GM19025 (cell line): Measurements from ENCODE around the gene DVL1.
"Not testable (repeated sequence)": the region's sequence is repeated elsewhere in the genome, so short reads cannot be mapped to it uniquely, and the experiment has no call there.

Source experiments
- ATAC-seq: cut with Tn5 transposase; IDR thresholded peaks from one replicate; pipeline ENCODE4 v1.9.1; 2021; ENCODE audit warnings: mild to moderate bottlenecking, low read depth, moderate library complexity; ENCODE audit not compliant: unreplicated experiment

The DVL1 gene

DNA sequence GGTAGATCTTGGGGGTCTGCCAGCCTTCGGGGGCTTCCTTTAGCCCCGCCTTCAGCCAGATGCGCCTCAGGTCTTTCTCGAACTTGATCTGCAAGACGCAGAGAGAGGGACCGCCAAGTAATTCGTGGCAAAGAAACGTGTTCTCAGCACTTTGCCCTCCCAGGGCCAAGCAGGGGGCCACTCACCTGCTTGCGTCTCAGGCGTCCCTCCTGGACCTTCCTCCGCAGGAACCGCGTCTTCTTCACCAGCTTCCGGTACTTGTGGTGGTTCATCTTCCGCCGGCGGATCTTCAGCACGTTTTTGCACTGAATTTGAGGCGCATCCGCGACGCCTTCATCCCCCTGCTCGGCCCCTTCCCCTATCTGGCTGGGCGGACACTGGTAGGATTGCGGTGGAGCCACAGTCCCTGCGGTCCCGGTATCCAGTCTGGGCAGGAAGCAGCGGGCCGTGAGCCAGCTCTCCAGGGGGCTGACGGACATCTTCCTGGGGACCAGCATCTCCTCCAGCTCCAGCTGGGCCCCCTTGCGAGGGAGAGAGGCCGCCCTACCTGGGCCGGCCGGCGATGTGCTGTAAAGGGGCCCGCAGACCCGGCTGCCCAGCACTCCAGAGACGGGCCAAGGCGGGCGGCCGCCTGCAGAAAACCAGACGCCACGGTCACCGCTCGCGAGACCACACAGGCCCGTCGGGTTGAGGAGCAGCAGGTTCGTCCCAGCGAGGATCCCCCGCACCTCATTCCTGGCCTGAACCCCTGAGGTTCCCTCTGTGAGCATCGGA, 24.8 kb upstream of the DVL1 start:
- ATAC-seq, result no peak

DNA sequence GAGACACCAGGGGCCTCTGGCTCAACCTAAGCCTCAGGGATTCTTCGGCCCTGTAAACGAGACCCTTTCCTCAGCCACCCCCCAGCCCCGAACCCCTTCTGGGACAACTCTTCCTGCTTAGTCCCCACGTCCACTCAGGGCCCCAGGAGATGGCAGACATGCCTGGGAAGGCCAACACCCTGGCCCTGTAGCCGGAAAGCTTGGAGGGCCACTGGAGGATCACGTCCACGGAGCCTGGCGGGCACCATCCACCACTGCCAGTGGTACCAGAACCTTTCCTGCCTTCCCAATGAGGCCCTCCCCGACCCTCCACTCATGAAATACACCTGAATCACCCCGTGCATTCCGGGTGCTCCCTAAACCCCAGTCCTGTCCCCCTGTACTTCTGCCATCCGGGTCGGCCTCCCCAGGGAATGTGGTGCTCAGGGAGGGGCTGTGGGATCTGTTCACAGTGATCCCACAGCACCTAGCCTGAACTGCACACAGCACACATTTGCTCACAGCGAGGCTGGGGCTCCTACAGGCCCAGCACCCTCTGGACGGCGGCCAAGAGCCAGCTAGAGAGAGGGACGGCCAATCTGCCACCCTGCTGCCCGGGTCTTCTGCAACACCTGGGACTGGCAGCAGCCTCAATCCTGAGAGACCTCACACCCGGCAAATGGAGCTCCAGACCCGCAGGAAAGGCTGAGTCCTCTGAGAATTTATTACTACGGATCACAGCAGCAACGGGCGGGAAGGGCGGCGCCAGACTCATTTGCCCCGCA, 24.0 kb upstream of the DVL1 start:
- no peak for ATAC-seq

DNA sequence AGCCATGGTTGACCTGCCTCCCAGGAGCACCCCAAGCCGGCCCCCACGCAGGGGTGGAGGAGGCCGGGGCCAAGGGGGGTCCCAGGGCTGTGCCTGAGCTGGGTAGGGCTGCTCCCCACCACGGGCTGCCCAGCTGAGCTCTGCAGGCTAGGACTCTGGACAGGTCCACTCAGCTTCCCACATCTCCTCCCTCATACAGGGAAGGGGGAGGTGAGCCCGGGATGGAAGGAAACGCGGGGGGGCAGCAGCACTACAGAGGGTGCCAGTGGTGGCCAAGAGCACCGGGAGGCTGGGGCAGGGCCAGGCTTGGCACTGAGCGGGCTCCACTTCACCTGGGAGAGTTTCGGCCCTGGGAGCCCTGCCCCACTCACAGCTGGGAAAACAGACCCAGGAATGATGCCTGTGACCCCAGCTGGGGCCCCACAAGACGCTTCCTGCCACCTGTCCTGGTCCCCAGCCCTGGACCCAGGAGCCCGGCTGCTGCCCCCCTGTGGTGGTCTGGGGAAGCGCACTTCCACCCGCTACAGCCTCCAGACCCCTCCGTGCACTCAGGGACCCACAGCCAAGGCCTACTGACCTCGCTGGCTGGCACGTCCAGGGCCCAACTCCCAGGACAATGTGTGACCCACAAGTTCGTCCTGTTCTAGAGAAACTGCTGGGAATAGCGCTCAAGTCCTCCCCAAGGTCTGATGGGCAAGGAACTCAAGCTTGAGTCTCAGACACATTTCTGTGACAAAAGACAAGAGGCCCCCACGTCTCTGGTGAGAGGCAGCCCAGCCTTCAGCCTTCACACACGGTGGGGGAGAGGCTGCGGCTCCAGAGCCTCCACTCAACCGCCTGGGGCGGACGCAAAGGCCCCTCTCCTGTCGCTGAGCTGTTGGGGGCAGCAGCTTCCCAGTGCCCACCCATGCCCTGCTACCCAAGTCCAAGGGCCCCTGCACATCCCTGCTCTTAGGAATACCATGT, 22.8 kb upstream of the DVL1 start:
- no peak for ATAC-seq

DNA sequence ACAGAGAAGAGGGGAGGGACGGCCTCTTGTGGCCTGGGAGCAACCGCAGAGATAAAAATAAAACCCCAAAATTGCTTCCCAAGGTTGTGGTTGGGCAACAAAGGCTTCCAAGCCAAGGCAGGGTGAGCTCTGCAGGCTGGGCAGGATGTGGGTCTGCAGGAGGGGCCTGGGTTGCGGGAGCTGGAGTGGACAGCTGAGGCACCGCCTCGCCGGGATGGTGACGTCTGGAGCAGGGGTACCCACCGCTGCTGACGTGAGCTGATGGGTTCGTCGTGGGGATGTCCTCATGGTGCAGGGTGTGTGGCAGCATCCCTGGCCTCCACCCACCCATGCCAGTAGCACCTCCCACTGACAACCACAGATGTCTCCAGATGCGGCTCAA, 22.1 kb upstream of the DVL1 start:
- ATAC-seq, result no peak

DNA sequence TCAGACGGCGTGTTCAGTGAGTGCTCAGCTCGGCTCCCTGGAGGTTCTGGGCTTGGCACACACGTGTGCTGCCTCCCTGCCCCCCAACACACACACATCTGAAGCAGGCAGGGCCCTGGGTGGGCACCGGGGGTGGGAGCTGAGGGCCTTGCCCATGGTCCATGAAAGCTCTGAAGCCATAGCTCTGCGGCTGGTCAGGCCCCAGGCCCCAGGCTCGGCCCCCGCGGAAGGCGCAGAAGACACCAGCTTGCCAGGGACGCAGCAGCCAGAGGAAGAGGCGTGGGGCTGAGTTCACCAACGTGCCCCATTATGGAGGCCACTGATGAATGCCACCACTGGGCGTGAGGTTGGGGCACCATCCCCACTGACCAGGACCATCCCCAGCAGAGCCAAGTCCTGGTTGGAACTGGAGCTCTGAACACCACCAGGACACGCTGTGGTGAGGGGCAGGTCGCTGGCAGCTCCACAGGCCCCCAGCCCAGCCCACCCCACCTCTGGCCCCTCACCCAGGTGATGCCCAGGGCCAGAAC, 21.6 kb upstream of the DVL1 start:
- ATAC-seq, result no peak

DNA sequence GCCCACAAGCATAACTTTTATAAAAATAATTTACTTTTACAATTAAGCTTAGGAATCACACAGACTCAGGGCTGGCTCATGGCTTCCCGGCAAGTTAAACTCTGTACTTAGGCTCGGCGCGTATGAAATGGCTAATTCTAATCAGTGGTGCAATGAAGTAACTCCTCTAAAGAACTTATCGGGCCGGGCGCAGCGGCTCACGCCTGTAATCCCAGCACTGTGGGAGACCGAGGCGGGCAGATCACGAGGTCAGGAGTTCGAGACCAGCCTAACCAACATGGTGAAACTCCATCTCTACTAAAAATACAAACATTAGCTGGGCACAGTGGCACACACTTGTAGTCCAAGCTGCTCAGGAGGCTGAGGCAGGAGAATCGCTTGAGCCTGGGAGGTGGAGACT, 20.9 kb upstream of the DVL1 start:
- not testable (repeated sequence) for ATAC-seq

DNA sequence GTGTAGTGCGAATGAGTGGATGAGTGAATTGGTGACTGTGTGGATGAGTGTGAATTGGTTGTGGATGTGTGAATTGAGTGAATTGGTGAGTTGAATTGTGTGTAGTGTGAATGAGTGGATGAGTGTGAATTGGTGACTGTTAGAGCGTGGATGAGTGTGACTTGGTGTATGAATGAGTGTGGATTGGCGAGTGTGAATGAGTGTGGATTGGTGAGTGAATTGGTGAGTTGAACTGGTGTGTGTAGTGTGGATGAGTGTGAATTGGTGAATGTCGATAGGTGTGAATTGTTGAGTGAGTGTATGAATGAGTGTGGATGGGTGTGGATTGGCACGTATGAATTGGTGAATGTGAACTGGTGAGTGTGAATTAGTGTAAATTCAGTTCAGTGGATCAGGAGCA, 18.1 kb upstream of the DVL1 start:
- no peak for ATAC-seq

DNA sequence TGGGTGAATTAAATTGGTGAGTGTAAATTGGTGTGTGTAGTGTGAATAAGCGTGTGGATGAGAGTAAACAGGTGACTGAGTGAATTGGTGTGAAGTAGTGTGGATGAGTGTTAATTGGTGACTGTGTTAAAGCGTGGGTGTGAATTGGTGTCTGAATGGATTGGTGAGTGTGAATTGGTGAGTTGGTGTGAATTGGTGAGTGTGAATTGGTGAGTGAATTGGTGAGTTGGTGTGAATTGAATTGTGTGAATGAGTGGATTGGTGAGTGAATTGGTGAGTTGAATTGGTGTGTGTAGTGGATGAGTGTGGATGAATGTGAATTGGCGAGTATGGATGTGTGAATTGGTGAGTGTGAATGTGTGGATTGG, 17.5 kb upstream of the DVL1 start:
- no peak for ATAC-seq

DNA sequence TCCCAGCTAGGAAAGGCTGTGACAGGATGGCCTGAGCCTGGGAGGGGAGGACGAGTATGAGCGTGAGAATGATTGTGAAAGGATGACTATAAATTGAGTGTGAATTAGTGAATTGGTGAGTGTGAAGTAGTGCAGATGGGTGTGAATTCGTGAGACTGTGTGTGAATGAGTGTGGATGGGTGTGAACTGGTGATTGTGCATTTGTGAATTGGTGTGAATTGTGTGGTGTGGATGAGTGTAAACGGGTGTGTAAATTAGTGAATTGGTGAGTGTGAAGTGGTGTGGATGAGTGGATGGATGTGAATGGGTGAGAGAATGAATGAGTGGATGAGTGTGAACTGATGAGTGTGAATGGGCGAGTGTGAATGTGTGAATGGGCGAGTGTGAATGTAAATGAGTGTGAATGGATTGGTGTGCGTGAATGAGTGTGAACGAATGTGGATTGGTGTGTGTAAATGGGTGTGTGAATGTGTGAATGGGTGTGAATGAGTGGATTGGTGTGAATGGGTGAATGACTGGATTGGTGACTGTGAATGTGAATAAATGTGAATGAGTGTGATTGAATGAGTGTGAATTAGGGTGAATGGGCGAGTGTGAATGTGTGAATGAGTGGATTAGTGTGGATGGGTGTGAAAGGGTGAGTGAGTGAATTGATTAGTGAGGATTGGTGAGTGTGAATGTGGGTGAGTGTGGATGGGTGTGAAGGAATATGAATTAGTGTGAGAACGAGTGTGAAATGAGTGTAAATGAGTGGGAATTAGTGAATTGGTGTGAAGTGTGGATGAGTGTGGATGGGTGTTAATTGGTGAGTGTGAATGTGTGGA, 16.9 kb upstream of the DVL1 start:
- no peak for ATAC-seq

DNA sequence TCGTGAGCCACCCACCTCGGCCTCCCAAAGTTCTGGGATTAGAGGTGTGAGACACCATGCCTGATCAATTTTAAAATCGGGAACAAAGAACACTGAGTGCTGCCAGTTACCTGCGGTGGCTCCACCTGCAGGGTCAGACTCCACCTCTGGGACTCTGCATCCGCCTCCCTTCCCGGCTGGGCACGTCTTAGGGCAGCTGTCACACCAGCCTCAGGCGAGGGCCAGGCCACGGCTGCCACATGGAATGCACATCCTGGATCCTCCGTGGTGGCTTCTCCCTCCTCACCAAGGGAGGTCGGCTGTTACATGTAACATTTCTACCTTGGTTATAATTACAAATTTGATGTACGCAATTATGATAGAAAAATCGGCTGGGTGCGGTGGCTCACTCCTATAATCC, 15.0 kb upstream of the DVL1 start:
- ATAC-seq, result no peak

DNA sequence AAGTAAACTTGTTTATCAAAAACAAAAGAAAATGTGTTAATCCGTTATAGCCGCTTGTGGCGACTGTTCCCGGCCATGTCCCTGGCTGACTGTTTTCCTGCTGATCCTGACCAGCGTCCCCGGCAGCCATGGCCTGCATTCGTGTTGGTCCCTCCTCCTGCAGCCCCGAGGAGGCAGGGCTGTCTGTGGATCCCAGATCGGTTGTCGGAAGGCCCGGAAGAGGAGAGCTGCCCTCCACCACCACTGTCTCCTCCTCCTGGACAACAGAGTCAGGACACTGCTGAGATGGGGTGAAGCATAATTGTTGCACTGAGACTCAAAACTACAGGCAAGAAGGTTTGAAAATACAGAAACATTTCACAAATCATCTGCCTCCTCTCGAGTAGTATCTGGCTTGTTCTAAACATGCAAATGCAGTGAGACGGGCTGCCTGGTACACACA, 12.8 kb upstream of the DVL1 start:
- no peak for ATAC-seq

DNA sequence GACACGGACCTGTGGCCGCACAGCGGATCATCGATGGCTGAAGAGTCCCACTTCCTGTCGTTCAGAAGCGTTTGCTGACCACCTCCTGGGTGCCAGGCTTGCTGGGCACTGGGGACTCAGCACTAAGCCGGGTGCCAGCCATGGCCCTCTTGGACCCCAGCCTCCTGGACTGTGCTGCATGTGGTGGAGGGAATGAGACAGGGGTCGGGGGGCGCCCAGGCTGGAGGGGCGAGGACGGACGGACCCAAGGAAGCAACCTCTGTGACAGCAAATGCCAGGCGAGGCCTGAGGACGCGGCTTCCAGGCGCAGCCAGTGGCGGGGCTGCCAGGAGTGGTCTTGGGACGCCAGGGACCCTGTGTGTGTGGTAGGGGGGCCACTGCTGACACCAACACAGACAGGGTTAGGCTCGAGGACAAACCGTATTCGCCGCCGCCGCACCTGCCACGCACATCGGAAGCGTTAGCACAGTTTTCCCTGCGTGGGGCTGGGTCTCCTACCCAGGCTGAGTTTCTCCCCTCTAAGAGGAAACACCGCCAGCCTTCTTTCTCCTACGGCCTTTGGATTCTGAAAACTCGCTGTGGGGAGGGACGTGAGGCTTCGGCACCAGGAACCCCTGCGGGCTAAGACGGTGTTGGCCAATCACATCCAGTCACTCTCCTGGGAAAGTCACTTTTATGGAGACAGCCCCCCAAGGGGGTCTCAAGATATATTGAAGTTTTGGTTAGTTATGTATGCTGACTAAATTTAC, 12.2 kb upstream of the DVL1 start:
- ATAC-seq, result no peak

DNA sequence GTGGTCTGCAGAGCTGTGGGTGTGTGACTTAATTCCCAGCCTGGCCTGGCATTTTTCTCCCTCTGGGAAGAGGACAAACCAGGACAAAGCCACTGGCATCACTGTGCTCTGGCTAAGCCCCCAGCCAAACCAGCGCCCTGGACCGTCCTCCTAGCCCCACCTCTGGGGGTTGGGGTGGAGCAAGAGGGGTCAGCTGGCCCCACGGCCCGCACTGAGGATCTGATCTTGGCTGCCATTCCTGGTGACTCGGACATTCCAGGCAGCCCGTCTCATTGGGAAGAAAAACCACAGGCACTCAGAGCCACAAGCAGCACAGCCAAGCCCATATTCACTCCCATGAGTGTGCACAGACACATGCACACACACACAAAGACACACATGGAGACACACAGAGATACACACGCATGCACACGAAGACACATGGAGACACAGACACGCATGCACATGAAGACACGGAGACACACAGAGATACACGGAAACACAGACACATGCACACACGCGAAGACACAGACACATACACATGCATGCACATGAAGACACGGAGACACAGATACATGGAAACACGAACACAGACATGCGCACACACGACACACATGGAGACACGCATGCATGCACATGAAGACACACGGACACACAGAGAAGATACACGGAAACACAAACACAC, 11.4 kb upstream of the DVL1 start:
- ATAC-seq, result no peak

DNA sequence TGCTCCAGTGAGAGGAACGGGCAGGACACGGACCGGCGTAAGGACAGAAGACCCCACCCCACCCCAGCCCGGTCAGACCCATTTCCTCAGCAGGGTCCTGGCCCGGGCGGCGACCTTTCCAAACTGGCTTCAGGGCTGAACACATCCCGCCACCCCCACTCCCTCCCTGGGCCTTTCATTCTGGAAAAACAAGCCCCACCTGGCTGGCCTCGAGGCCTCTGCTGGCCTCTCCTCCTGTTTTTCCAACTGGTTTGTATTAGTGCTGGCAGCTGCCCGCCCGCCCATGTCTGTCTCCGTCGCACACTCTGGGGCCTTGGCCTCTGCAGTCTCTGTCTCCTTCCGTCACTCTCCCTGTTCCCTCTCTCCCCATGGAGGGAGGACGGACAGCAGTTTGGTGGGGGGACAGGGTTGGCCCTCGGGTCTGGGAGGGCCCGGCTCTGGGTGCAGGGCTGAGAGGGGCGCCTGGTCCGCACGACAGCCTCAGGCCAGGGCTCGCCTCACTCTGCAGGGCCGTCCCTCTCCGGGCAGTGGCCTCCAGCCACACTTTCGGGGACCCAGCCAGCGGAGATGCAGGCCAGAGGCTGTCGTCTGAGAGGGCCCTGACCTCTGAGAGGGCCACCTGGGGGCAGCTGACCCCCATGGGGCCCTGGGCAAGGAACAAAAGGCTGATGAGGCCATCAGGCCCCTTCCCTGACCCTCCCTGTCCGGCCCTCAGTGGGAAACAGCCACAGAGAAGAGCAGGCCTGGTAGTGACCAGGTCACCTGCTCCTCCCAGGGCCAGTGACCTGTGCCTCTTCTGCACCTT, 10.6 kb upstream of the DVL1 start:
- no peak for ATAC-seq

DNA sequence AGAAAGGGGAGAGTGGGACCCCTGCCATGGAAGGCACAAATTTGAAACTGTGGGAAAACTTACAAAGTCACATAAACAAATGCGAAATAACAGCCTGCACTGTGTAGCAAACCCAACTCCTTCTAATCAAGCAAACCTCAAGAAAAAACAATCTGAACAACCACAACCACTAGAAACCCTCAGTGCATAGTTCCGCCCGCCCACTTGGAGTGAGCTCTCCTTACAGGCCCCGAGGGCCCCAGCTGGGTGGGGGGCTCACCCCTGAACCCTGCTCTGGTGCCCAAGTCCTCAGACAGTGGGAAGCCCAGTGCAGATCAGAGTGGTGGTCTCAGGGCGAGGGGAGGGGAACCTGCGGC, 10.1 kb upstream of the DVL1 start:
- ATAC-seq, result no peak

DNA sequence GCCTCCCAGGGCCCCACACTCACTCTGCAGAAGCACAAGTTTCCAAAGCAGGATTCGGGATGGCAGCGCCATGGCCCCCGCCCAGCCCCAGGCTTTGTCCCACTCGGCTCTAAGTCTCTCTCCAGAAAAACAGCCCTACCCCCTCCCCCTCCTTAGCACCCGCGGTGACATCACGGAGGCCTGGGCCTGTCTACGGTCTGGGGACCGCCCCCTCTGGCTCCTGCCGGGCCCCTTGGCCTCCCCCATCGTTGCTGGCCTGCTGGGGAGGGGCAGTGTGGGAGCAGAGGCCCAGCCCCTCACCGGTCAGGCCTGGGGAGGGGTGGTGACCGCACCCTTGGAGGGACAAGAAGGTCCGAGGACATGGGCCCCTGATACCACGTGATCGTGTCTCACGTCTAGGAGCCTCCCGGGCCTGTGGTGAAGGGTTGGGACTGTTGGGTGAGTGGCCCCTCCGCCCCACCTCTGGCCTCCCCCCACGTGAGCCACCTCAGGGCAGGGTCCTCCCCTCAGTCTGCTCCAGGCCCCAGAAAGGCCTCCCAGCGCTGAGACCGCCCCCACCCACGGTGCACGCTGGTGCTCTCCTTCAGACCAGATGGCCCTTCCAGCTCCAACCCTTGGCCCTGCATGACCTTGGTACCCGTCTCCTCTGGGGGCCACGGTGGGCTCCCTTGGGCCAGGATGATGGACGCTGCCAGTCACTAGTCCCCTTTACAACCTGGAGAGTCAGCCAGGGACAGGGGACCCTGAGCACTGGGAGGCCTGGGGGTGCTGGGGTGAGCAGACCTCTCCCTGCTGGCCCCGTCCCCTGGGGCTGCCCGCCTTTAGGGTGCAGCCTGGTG, 9.4 kb upstream of the DVL1 start, which contains the start of gene MXRA8:
Gene MXRA8 (minus strand): TSS at position 123 of the 839 bp plus-strand sequence. CDS start 51 bp downstream, at position 72.
- no peak for ATAC-seq

DNA sequence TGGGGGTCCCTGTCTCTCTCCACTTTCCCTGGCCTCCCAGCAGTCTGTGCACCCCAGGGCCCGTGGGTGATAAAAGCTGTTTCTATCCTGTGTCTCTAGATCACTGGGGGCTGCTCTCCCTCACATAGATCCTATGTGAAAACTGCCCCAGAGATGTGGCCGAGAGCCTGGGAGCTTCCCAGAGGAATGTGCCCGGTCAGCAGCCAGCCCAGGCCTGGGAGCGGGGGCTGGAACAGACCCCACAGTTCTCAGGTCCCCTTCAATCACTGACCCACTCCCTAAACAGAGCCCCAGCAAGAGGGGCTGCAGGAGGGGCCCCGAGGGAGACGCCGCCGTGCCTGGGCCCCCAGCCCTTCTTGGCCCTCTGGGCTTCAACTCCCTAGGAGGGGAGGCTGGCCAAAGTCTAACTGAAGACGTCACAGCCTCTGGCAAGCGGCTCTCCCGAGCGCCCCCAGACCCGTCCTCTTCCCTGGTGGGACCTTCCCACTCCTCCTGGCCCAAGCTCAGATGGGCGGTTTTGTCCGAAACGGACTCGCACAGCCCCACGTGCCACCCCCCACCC, 8.7 kb upstream of the DVL1 start:
- no peak for ATAC-seq
